Keratinocyte (primary cell): ENCODE data around the gene ASB16. TPM values are rescaled to one million over a fixed set of nuclear protein-coding genes. Genes with fewer than 3 reads are reported as not detected.

ENCODE experiments used
- DNase-seq: peaks from one replicate; pipeline ENCODE4 v3.0.0-alpha.2; 2011; ENCODE audit warnings: low read depth, missing footprints, low spot score
- FAIRE-seq: peaks from 2 replicates; lab custom pipeline; 2011; peaks lifted over from hg19 to GRCh38; lab: Jason Lieb, UNC
- H2AFZ ChIP-seq: 2 replicates; pipeline ENCODE4 v1.6.0; 2012; ENCODE audit warnings: low read length, control low read depth, inconsistent platforms; ENCODE audit not compliant: control insufficient read depth
- H3K27ac ChIP-seq: 2 replicates; pipeline ENCODE4 v1.5.1; 2011; ENCODE audit warnings: low read length; ENCODE audit not compliant: control insufficient read depth, insufficient read depth
- H3K27me3 ChIP-seq: 3 replicates; pipeline ENCODE4 v1.6.0; 2011; ENCODE audit warnings: low read length; ENCODE audit not compliant: control insufficient read depth, insufficient read depth; ENCODE audit errors: extremely low read depth
- H3K36me3 ChIP-seq, 2 experiments: 2 replicates in 1 of 2; 3 replicates in 1 of 2; pipeline ENCODE4 v1.5.1; 2011; ENCODE audit warnings: low read length in 2 of 2, mild to moderate bottlenecking in 1 of 2; ENCODE audit not compliant: control insufficient read depth in 2 of 2, insufficient read depth in 2 of 2; ENCODE audit errors: extremely low read depth in 1 of 2
- H3K4me1 ChIP-seq: 3 replicates; pipeline ENCODE4 v1.5.1; 2011; ENCODE audit warnings: low read length; ENCODE audit not compliant: control insufficient read depth, insufficient read depth; ENCODE audit errors: extremely low read depth
- H3K4me2 ChIP-seq: 3 replicates; pipeline ENCODE4 v1.6.0; 2011; ENCODE audit warnings: low read depth, low read length; ENCODE audit not compliant: control insufficient read depth, insufficient read depth; ENCODE audit errors: extremely low read depth
- H3K4me3 ChIP-seq, 3 experiments: fragments of 200-600 bp in 1 of 3; sonication (generic) in 1 of 3; 2 replicates in 2 of 3; 3 replicates in 1 of 3; pipeline ENCODE4 v1.5.1; 2011 to 2016; ENCODE audit warnings: low read length in 3 of 3, mild to moderate bottlenecking in 3 of 3, control low read depth in 2 of 3, inconsistent platforms in 1 of 3, low read depth in 1 of 3, mixed read lengths in 1 of 3, mixed run types in 1 of 3, moderate library complexity in 1 of 3; ENCODE audit not compliant: control insufficient read depth in 2 of 3, insufficient read depth in 2 of 3; ENCODE audit errors: extremely low read depth in 1 of 3
- H3K79me2 ChIP-seq: 2 replicates; pipeline ENCODE4 v1.6.0; 2012; ENCODE audit warnings: low read length; ENCODE audit not compliant: control insufficient read depth, insufficient read depth
- H3K9ac ChIP-seq: 3 replicates; pipeline ENCODE4 v1.6.0; 2011; ENCODE audit warnings: low read length; ENCODE audit not compliant: control insufficient read depth, insufficient read depth; ENCODE audit errors: extremely low read depth
- H3K9me1 ChIP-seq: 3 replicates; pipeline ENCODE4 v1.6.0; 2011; ENCODE audit warnings: low read length; ENCODE audit not compliant: control insufficient read depth, insufficient read depth; ENCODE audit errors: extremely low read depth
- H3K9me3 ChIP-seq: 2 replicates; pipeline ENCODE4 v1.5.1; 2012; ENCODE audit warnings: low read depth, low read length; ENCODE audit not compliant: control insufficient read depth
- H4K20me1 ChIP-seq: 3 replicates; pipeline ENCODE4 v1.6.0; 2011; ENCODE audit warnings: low read length; ENCODE audit not compliant: control insufficient read depth, insufficient read depth; ENCODE audit errors: extremely low read depth
- EZH2 ChIP-seq: IDR thresholded peaks from one replicate; pipeline ENCODE4 v1.6.1; 2012; ENCODE audit warnings: inconsistent platforms, mild to moderate bottlenecking, low read length, moderate library complexity
- dilution Hi-C: fragments of 300-500 bp; cut with MboI; formaldehyde crosslinking; loops from one replicate; pipeline ENCODE4 v1.7.0; 2020; ENCODE audit warnings: low sequenced_read_pairs; ENCODE audit not compliant: extremely low pct_ligation_motif_present
- polyA plus RNA-seq, 5 experiments: library from polyadenylated mRNA; depleted of rRNA in 3 of 5; stranded (reverse) in 3 of 5; stranded (forward) in 1 of 5; unstranded in 1 of 5; fragments of >200 nt; gene quantifications; 1 replicate in 1 of 5; 2 replicates in 3 of 5; 3 replicates in 1 of 5; pipeline versions ENCODE4 v1.2.1 to v1.2.3, GENCODE V29; 2011 to 2012; ENCODE audit warnings: missing spikeins in 2 of 5, low read depth in 1 of 5, low replicate concordance in 1 of 5
- TF ChIP-seq, protein P1 (sequence below), 3 experiments: IDR thresholded peaks in 1 of 3; conservative IDR thresholded peaks in 1 of 3; optimal IDR thresholded peaks in 1 of 3; 2 replicates in 2 of 3; 3 replicates in 1 of 3; pipeline versions ENCODE3 to v1.5.1; 2011; ENCODE audit warnings: low read length in 3 of 3, mild to moderate bottlenecking in 3 of 3, moderate library complexity in 2 of 3, control low read depth in 1 of 3, inconsistent platforms in 1 of 3; ENCODE audit not compliant: insufficient read depth in 2 of 3; ENCODE audit errors: extremely low read depth in 1 of 3

The ASB16 gene
- polyA plus RNA-seq, 1 donor (not counting 4 experiments of a cell fraction or from before 2014, with no cell fraction given) = not detected

DNA sequence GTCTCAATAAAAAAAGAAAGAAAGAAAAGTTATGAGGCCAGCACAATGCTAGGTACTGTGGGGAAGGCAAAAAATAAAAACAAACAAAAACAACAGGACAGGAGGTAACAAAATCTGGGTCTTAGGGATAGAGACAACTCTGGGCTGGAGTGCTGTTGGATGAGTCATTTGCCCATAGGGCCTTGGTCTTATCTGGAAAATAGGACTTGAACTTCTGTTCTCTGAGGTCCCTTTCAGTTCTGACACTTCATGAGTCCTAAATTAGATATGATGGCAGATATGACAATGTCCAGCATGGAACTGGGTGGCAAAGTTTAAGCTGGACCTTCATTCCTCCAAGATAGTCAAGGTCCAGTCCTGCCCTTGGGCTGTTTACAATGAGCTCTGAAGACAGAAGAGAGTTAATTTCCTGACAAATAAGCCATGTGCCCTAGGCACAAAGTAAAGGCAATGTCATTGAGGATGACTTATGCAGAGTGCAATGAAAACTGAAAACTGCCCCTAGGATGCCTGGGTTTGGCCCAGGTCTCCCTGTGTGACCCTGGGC lies 38.2 kb upstream of the ASB16 start:
- dilution Hi-C loops = no loop called here
- no peak overlapping the region for H3K9ac ChIP-seq
- TF ChIP-seq, protein P1, sequence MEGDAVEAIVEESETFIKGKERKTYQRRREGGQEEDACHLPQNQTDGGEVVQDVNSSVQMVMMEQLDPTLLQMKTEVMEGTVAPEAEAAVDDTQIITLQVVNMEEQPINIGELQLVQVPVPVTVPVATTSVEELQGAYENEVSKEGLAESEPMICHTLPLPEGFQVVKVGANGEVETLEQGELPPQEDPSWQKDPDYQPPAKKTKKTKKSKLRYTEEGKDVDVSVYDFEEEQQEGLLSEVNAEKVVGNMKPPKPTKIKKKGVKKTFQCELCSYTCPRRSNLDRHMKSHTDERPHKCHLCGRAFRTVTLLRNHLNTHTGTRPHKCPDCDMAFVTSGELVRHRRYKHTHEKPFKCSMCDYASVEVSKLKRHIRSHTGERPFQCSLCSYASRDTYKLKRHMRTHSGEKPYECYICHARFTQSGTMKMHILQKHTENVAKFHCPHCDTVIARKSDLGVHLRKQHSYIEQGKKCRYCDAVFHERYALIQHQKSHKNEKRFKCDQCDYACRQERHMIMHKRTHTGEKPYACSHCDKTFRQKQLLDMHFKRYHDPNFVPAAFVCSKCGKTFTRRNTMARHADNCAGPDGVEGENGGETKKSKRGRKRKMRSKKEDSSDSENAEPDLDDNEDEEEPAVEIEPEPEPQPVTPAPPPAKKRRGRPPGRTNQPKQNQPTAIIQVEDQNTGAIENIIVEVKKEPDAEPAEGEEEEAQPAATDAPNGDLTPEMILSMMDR (optimal IDR thresholded peaks at IDR 0.05 in 1 of 3, IDR thresholded peaks at IDR 0.05 in 1 of 3, conservative IDR thresholded peaks at IDR 0.05 in 1 of 3; ENCODE audit: extremely low read depth in 1 of 3, insufficient read depth in 2 of 3, low read length in 3 of 3) = no peak
- no peak for TF ChIP-seq EZH2
- FAIRE-seq (no peak), DNase-seq (no peak)
- no peak overlapping the region for H3K27ac ChIP-seq
- no peaks in the 10 kb centered on the region for H3K9me3 ChIP-seq
- H3K4me2 ChIP-seq = no peak overlapping the region
- H3K79me2 ChIP-seq = no peaks in the 10 kb centered on the region
- no peaks in the 10 kb centered on the region for H3K27me3 ChIP-seq
- H2AFZ ChIP-seq = no peak overlapping the region
- no peaks in the 10 kb centered on the region for H3K9me1 ChIP-seq
- H3K4me3 ChIP-seq = no peak overlapping the region
- H3K36me3 ChIP-seq = no peaks in the 10 kb centered on the region
- H4K20me1 ChIP-seq = no peaks in the 10 kb centered on the region
- peaks cover 10% of the 10 kb centered on the region for H3K4me1 ChIP-seq

DNA sequence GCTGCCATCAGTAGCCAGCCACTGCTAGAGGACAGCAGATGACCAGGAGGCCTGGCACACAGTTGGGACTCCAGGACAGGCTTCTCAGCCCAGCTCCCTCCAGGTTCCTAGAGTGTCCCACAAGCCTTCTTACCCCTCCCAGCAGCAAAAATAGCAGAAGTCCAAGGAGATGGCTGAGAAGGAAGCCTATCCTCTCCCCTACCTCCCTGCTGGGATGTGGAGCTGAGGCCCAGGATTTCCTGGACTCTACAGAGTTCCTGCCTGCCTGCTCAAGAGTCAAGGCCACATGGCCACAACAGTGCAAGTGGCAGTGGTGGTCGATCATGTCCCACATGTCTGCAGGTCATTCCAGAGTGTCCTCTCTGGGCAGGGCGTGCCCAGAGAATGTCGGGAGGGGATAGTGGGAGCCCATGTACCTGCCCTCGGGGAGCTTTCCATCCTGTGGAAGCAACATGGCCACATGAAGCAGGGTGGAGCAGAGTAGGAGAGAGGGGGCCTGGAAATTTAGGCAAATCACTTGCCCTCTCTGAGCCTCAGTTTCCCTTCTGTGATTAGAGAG lies 36.5 kb upstream of the ASB16 start:
- no peak for FAIRE-seq
- H3K4me3 ChIP-seq = no peak overlapping the region
- TF ChIP-seq EZH2 = no peak
- TF ChIP-seq, protein P1 (optimal IDR thresholded peaks at IDR 0.05 in 1 of 3, IDR thresholded peaks at IDR 0.05 in 1 of 3, conservative IDR thresholded peaks at IDR 0.05 in 1 of 3; ENCODE audit: extremely low read depth in 1 of 3, insufficient read depth in 2 of 3, low read length in 3 of 3) = no peak
- H3K36me3 ChIP-seq = no peaks in the 10 kb centered on the region
- no peaks in the 10 kb centered on the region for H4K20me1 ChIP-seq
- H3K79me2 ChIP-seq = no peaks in the 10 kb centered on the region
- H3K9me3 ChIP-seq = no peaks in the 10 kb centered on the region
- no peak overlapping the region for H3K4me2 ChIP-seq
- H2AFZ ChIP-seq = no peak overlapping the region
- H3K27ac ChIP-seq = no peak overlapping the region
- H3K27me3 ChIP-seq = no peaks in the 10 kb centered on the region
- H3K9ac ChIP-seq = no peak overlapping the region
- dilution Hi-C loops = no loop called here
- peaks cover 24% of the 10 kb centered on the region for H3K4me1 ChIP-seq
- H3K9me1 ChIP-seq = no peaks in the 10 kb centered on the region
- no peak for DNase-seq
